Stimulated activated naive B cell treated with anti-CD40 and anti-IgM and Interleukin-4, amounts not matched to agents 10 μg/mL and 1 μg/mL and 100 μg/mL, for 72 hours (primary cell): Measurements from ENCODE around the gene MAST3.

ENCODE experiments used
- ATAC-seq, 2 donors: fragments of 150-1000 bp; cut with Tn5 transposase; replicated peaks; 2 replicates each; pipeline ENCODE4 v1.10.0; 2021; ENCODE audit warnings: moderate library complexity in 1 of 2
- DNase-seq: peaks from one replicate; pipeline ENCODE4 v3.0.0; 2021
- H3K27ac Mint-ChIP-seq: one replicate; pipeline ENCODE4 v1.8.0; 2022; ENCODE audit warnings: mild to moderate bottlenecking, mixed read lengths
- H3K27me3 Mint-ChIP-seq, 2 donors: one replicate each; pipeline ENCODE4 v1.8.0; 2022; ENCODE audit warnings: mixed read lengths in 2 of 2
- H3K36me3 Mint-ChIP-seq, 2 donors: one replicate each; pipeline ENCODE4 v1.8.0; 2022; ENCODE audit warnings: mixed read lengths in 2 of 2, mild to moderate bottlenecking in 1 of 2
- H3K4me1 Mint-ChIP-seq, 2 donors: one replicate each; pipeline ENCODE4 v1.8.0; 2022; ENCODE audit warnings: mixed read lengths in 2 of 2, mild to moderate bottlenecking in 1 of 2
- H3K4me3 Mint-ChIP-seq, 2 donors: one replicate each; pipeline ENCODE4 v1.8.0; 2022; ENCODE audit warnings: mild to moderate bottlenecking in 2 of 2, mixed read lengths in 2 of 2, moderate library complexity in 1 of 2
- H3K9me3 Mint-ChIP-seq, 2 donors: one replicate each; pipeline ENCODE4 v1.8.0; 2022; ENCODE audit warnings: mixed read lengths in 2 of 2, mild to moderate bottlenecking in 1 of 2

The MAST3 gene

GRCh38 chr19:18110609-18111232 lies 13.1 kb downstream of the MAST3 start:
- peaks cover 33 to 58% of the 10 kb centered on the region in 2 donors for H3K36me3 Mint-ChIP-seq
- H3K9me3 Mint-ChIP-seq, result no peaks in the 10 kb centered on the region
- H3K27me3 Mint-ChIP-seq, result no peaks in the 10 kb centered on the region
- H3K27ac Mint-ChIP-seq, result no peak overlapping the region
- H3K4me3 Mint-ChIP-seq, result peak overlapping the region; percentile 73 to 78
- DNase-seq (no peak), ATAC-seq (peak in 1 of 2 donors; percentile 2)
- peaks cover 42 to 71% of the 10 kb centered on the region in 2 donors for H3K4me1 Mint-ChIP-seq

- peaks cover 28 to 51% of the 10 kb centered on the region in 2 donors for H3K36me3 Mint-ChIP-seq
- H3K4me1 Mint-ChIP-seq, result peaks cover 40 to 66% of the 10 kb centered on the region in 2 donors
Observed at GRCh38 chr19:18112989-18113478, 15.5 kb downstream of the MAST3 start.

GRCh38 chr19:18113827-18114226 lies 16.2 kb downstream of the MAST3 start:
- Mint-ChIP-seq H3K9me3 (no peaks in the 10 kb centered on the region), H3K36me3 (peaks cover 27 to 46% of the 10 kb centered on the region in 2 donors), H3K4me3 (no peak overlapping the region), H3K4me1 (peaks cover 39 to 66% of the 10 kb centered on the region in 2 donors), H3K27ac (peak overlapping the region; percentile 69), H3K27me3 (no peaks in the 10 kb centered on the region)
- ATAC-seq (no peak), DNase-seq (no peak)

More at GRCh38 chr19:18112989-18113478, 15.5 kb downstream of the MAST3 start:
- DNase-seq (peak; percentile 43), ATAC-seq (peak; percentile 37 to 41)
- no peaks in the 10 kb centered on the region for H3K9me3 Mint-ChIP-seq
- no peak overlapping the region for H3K27ac Mint-ChIP-seq
- H3K4me3 Mint-ChIP-seq, result no peak overlapping the region
- H3K27me3 Mint-ChIP-seq, result no peaks in the 10 kb centered on the region

- H3K4me3 Mint-ChIP-seq, result no peak overlapping the region
- no peak for DNase-seq
Observed at GRCh38 chr19:18114483-18114882, 16.9 kb downstream of the MAST3 start.

GRCh38 chr19:18117364-18117691 lies 19.8 kb downstream of the MAST3 start:
- Mint-ChIP-seq H3K4me1 (peaks cover 39 to 64% of the 10 kb centered on the region in 2 donors), H3K27me3 (no peaks in the 10 kb centered on the region), H3K9me3 (no peaks in the 10 kb centered on the region), H3K27ac (peak overlapping the region; percentile 53), H3K4me3 (peak overlapping the region; percentile 81 to 82), H3K36me3 (peaks cover 29 to 50% of the 10 kb centered on the region in 2 donors)
- no peak for ATAC-seq
- no peak for DNase-seq

More at GRCh38 chr19:18114483-18114882, 16.9 kb downstream of the MAST3 start:
- Mint-ChIP-seq H3K4me1 (peaks cover 39 to 66% of the 10 kb centered on the region in 2 donors), H3K27me3 (no peaks in the 10 kb centered on the region), H3K27ac (peak overlapping the region; percentile 57), H3K9me3 (no peaks in the 10 kb centered on the region), H3K36me3 (peaks cover 26 to 47% of the 10 kb centered on the region in 2 donors)
- no peak for ATAC-seq

GRCh38 chr19:18117692-18118378 lies 20.3 kb downstream of the MAST3 start:
- ATAC-seq (peak; percentile 92 to 95), DNase-seq (peak; percentile 92)
- Mint-ChIP-seq H3K9me3 (no peaks in the 10 kb centered on the region), H3K27me3 (no peaks in the 10 kb centered on the region), H3K4me3 (peak overlapping the region; percentile 81 to 82), H3K36me3 (peaks cover 29 to 49% of the 10 kb centered on the region in 2 donors), H3K4me1 (peaks cover 36 to 59% of the 10 kb centered on the region in 2 donors), H3K27ac (peak overlapping the region; percentile 69)

- no peaks in the 10 kb centered on the region for H3K27me3 Mint-ChIP-seq
- peaks cover 36 to 52% of the 10 kb centered on the region in 2 donors for H3K4me1 Mint-ChIP-seq
- peak overlapping the region; percentile 69 for H3K27ac Mint-ChIP-seq
- peaks cover 35 to 53% of the 10 kb centered on the region in 2 donors for H3K36me3 Mint-ChIP-seq
- H3K4me3 Mint-ChIP-seq, result peak overlapping the region; percentile 78 to 81
- no peak for ATAC-seq
- no peak for DNase-seq
- no peaks in the 10 kb centered on the region for H3K9me3 Mint-ChIP-seq
Observed at GRCh38 chr19:18118420-18119012, 20.9 kb downstream of the MAST3 start.

GRCh38 chr19:18119013-18119716 lies 21.6 kb downstream of the MAST3 start:
- ATAC-seq (no peak), DNase-seq (no peak)
- peak overlapping the region; percentile 78 to 81 for H3K4me3 Mint-ChIP-seq
- no peaks in the 10 kb centered on the region for H3K27me3 Mint-ChIP-seq
- no peaks in the 10 kb centered on the region for H3K9me3 Mint-ChIP-seq
- H3K4me1 Mint-ChIP-seq, result peaks cover 34 to 47% of the 10 kb centered on the region in 2 donors
- peak overlapping the region; percentile 88 for H3K27ac Mint-ChIP-seq
- H3K36me3 Mint-ChIP-seq, result peaks cover 38 to 54% of the 10 kb centered on the region in 2 donors

GRCh38 chr19:18119717-18120105 lies 22.1 kb downstream of the MAST3 start:
- ATAC-seq (no peak), DNase-seq (no peak)
- peaks cover 38 to 54% of the 10 kb centered on the region in 2 donors for H3K36me3 Mint-ChIP-seq
- no peaks in the 10 kb centered on the region for H3K9me3 Mint-ChIP-seq
- no peaks in the 10 kb centered on the region for H3K27me3 Mint-ChIP-seq
- H3K27ac Mint-ChIP-seq, result peak overlapping the region; percentile 88
- H3K4me1 Mint-ChIP-seq, result peaks cover 30 to 47% of the 10 kb centered on the region in 2 donors
- peak overlapping the region in 1 of 2 donors; percentile 78 for H3K4me3 Mint-ChIP-seq

- peak overlapping the region; percentile 88 for H3K27ac Mint-ChIP-seq
- H3K27me3 Mint-ChIP-seq, result no peaks in the 10 kb centered on the region
- H3K4me3 Mint-ChIP-seq, result peak overlapping the region in 1 of 2 donors; percentile 78
- H3K36me3 Mint-ChIP-seq, result peaks cover 33 to 50% of the 10 kb centered on the region in 2 donors
- H3K9me3 Mint-ChIP-seq, result no peaks in the 10 kb centered on the region
- ATAC-seq (no peak), DNase-seq (no peak)
- H3K4me1 Mint-ChIP-seq, result peaks cover 26 to 47% of the 10 kb centered on the region in 2 donors
Observed at GRCh38 chr19:18120127-18120526, 22.5 kb downstream of the MAST3 start.

- no peak overlapping the region for H3K27ac Mint-ChIP-seq
- DNase-seq, result no peak
- no peak for ATAC-seq
- no peaks in the 10 kb centered on the region for H3K9me3 Mint-ChIP-seq
- H3K36me3 Mint-ChIP-seq, result peaks cover 29 to 47% of the 10 kb centered on the region in 2 donors
- no peak overlapping the region for H3K4me3 Mint-ChIP-seq
- peaks cover 23 to 43% of the 10 kb centered on the region in 2 donors for H3K4me1 Mint-ChIP-seq
- no peaks in the 10 kb centered on the region for H3K27me3 Mint-ChIP-seq
Observed at GRCh38 chr19:18121166-18121565, 23.6 kb downstream of the MAST3 start.

GRCh38 chr19:18122424-18122823 lies 24.8 kb downstream of the MAST3 start:
- Mint-ChIP-seq H3K4me3 (no peak overlapping the region), H3K36me3 (peaks cover 32 to 48% of the 10 kb centered on the region in 2 donors), H3K27me3 (no peaks in the 10 kb centered on the region), H3K27ac (peak overlapping the region; percentile 5), H3K9me3 (no peaks in the 10 kb centered on the region), H3K4me1 (peaks cover 17 to 37% of the 10 kb centered on the region in 2 donors)
- DNase-seq, result no peak
- no peak for ATAC-seq

- DNase-seq (no peak), ATAC-seq (no peak)
- no peaks in the 10 kb centered on the region for H3K9me3 Mint-ChIP-seq
- no peak overlapping the region for H3K27ac Mint-ChIP-seq
- H3K4me3 Mint-ChIP-seq, result no peak overlapping the region
- no peaks in the 10 kb centered on the region for H3K27me3 Mint-ChIP-seq
- H3K4me1 Mint-ChIP-seq, result peaks cover 15 to 32% of the 10 kb centered on the region in 2 donors
- H3K36me3 Mint-ChIP-seq, result peaks cover 34 to 51% of the 10 kb centered on the region in 2 donors
Observed at GRCh38 chr19:18122860-18123795, 25.6 kb downstream of the MAST3 start.
